ENCODE data around the gene ARHGAP21. TPM values are rescaled to one million over a fixed set of nuclear protein-coding genes. Genes with fewer than 3 reads are reported as not detected.

ARHGAP21 gene
- total RNA-seq, 1 experiment from 2014 or later: 16.2 TPM

GRCh38 chr10:24574161-24574560 is 149.5 kb downstream of the ARHGAP21 start:
- DNase-seq (ENCODE audit: low spot score): no peak

- DNase-seq (ENCODE audit: low spot score): no peak
Measured at GRCh38 chr10:24571870-24572450, 151.7 kb downstream of the ARHGAP21 start.

DNA sequence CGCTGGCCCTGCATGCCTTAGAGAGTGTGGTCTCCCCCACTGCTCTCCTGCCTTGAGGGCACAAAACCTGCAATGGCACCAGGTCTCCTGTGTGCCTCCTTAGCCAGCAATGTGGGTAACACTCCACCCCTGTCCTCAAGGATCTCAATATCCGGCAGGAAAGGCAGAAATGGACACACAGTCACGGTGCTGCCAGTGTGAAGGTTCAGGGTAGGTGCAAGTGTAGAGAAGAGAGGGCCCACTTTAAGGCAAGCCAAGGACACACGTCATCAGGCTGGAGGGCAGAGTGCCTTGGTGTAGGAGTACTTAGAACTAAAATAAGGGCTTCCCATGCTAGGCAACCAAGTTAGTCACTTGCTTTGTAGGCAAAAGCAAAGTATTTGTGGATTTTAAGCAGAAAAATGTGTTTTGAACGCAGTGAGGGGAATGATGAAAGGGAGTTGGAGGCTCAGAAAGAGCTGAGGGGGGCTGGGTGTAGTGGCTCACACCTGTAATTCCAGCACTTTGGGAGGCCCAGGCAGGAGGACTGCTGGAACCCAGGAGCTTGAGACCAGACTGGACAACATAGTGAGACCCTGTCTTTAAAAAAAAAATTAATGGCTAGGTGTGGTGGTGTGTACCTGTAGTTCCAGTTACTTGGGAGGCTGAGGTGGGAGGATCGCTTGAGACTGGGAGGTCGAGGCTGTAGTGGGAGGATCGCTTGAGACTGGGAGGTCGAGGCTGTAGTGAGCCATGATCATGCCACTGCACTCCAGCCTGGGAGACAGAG is 152.8 kb downstream of the ARHGAP21 start:
- DNase-seq (ENCODE audit: low spot score): no peak

DNA sequence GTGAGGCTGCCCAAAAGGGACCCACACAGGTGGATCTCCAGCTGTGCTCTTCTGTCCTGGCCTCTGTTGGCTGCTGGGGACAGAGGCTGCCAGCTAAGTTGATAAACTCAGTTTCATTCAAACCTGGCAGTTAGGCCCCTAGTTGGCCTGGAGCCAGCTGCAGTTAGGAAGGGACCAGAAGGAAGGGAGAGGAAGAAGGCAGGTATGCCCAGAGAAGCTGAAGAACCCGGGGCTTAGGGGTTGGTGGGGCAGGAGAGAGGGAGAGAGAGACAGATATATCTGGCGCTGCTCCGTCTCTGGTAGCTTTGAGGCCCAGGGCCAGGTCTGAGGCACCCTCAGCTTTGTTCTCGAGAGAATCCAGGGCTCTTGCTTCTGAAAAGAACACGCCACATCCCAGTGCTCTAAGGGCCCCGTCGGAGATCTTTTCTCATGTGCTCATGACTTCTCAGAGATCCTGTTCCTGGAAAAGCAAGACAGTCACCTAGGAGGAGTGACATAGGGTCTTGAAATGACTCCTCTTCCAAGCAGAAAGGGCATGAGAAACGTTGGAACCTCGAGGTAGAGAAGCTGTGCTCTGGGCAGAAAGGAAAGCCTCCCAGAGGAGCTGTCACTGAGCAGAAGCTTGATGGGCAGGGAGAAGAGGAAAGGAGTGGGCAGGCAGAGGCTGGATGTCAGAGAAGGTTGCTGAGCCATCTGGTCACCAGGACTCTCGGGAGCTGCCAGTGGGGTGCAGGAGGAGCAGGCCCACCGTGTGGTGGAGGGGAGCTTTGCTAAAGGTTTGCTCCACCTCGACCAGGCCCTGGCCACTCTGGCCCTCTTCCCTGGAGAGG is 153.6 kb downstream of the ARHGAP21 start:
- no peak for DNase-seq (ENCODE audit: low spot score)

DNA sequence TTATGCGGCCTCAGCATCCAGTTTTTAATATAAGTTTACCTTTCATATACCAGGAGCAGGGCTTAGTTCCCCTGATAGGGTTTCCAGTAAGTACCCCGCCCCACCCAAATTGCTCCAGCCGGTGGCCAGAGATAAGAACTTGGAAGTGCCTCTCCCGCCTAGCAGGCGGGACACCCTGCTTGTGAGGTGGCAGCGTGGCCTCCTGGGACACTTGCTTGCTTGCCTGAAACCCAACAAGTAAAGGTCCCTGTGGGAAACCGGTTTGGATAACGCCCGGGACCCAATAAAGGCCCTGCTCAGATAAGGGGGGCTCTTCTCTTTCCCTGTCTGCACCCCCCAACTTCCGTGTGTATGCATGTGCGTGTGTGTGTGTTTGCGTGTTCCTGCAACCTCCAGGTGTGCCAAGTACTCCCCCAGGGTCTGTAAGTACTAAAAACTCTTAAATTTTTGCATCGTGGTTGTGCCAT is 154.3 kb downstream of the ARHGAP21 start:
- no peak for DNase-seq (ENCODE audit: low spot score)

DNA sequence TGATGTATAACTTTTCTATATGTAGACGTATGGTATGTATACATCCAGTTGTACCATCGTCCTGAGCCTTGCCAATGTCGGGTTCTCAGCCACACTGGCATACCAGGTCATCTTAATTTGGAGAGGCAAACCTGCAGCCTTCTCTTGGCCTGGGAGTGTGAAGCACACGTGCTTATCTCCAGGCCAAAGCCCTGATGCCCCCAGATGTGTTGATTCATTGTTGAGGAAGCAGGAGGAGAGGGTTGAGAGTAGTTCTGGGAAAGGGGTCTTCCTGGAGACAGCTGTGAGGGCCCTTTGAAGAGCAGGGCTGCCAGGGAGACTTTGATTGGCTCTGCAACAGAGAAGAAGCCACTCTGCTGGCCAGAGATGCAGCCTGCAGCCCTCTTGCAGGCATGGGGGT is 155.6 kb downstream of the ARHGAP21 start:
- DNase-seq (ENCODE audit: low spot score): no peak

- peak; percentile 21 for DNase-seq (ENCODE audit: low spot score)
Measured at GRCh38 chr10:24561453-24561852, 162.2 kb downstream of the ARHGAP21 start.

DNA sequence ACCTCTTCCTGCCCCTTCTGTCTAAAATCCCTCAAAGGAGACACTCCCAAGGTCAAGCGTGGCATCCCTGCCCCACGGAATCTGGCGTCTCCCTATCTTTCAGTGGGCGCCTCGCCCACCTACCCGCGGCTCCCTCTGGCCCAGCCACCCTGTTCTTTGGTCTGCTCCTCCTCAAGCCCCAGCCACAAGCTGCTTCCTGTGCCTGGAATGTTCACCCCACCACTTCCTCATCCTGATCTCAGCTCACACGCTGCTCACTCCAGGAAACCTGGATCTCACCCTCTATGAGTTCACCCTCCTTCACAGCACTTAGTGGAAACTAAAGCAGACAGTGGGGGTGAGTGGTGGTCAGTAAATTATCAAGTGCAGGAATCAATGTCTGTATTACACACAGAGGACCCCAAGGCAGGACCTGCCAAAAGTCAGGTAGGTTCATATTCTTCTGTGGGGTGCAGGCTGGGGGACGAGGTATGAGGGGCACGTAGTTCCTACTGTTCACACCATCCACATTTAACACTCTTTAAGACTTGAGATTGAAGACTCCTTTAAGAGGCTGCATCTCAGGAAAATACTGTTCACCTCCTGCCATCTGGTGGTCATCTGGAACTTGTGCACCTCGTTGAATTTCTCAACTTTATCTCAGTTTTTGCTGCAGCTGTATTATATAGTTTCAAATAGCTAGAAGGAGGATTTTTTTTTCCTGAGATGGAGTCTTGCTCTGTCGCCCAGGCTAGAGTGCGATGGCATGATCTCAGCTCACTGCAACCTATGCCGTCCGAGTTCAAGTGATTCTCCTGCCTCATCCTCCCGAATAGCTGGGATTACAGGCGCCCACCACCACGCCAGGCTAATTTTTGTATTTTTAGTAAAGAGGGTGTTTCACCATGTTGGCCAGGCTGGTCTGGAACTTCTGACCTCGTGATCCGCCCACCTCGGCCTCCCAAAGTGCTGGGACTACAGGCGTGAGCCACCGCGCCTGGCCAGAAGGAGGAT is 166.6 kb downstream of the ARHGAP21 start:
- DNase-seq (ENCODE audit: low spot score): peak; percentile 56

DNA sequence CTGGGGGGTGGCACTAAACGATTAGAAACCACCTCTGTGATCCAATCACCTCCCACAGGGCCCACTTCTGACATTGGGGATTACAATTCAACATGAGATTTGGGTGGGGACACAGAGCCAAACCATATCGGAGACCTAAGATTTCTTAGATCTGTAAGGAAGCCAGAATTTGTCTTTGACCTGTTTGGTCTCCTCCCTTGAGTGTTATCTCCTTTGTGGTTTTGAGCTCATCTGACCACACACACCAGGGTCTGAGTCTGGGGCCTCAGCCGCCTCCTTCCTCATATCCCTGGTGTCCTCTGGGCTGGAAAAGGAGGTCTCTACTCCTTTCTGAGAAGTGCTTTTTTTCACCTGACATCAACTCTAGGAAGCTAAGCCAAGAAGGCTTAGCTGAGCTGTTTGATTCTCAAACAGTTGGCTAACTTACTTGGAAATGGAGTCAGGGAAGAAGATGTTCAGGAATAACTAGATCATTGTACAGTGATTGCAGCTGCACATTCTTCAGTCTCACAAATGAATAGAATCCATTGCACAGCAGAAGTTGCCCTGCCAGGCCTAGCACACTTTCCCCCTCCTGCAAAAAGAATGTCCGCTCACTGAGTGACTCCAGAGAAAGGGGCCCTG is 167.4 kb downstream of the ARHGAP21 start:
- no peak for DNase-seq (ENCODE audit: low spot score)

DNA sequence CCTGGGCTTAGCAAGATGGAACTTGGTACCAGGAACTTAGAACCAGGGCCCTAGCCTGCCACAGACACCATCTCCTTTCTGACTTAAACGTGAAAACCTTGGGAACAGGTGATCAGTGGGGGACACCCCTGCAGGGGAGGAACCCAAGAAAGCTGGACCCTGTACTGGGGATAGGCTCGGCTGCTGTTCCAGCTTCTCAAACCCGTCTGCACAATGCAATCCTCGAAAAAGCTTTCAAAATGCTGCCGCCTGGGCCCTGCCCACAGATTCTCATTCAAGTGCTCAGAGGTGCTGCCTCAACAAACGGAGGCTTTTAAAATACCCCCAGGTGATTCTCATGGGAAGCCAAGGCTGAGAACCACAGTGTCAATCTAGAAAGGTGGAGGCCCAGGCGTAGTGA is 169.7 kb downstream of the ARHGAP21 start:
- no peak for DNase-seq (ENCODE audit: low spot score)

DNA sequence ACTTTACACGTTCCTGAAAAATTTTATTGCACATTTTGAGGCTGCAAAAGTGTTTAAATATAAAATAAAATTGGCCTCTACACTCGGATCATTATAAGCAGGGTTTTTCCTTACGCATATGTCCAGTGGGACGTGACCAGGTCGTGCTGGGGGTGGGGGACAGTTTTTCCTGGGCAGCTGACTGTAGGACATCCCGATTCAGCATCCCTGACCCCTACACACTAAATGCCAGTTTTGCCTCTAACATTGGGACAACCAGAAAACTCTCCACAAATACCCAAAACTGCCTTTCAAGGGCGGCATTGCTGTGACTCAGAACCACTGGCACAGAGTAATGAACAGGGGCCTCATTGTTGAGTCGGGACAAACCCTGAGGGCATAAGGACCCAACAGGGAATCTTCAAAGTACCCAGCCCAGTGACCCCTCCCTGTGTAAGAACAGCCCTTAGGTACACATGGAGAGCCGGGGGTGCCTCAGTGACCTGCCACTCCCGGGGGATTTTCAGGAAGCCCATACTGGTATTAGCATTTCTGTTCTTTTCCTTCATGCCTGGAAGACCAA is 170.6 kb downstream of the ARHGAP21 start:
- DNase-seq (ENCODE audit: low spot score): no peak

- DNase-seq (ENCODE audit: low spot score): peak; percentile 7
Measured at GRCh38 chr10:24552346-24553016, 171.2 kb downstream of the ARHGAP21 start.

- DNase-seq (ENCODE audit: low spot score): no peak
Measured at GRCh38 chr10:24551161-24551560, 172.5 kb downstream of the ARHGAP21 start.

DNA sequence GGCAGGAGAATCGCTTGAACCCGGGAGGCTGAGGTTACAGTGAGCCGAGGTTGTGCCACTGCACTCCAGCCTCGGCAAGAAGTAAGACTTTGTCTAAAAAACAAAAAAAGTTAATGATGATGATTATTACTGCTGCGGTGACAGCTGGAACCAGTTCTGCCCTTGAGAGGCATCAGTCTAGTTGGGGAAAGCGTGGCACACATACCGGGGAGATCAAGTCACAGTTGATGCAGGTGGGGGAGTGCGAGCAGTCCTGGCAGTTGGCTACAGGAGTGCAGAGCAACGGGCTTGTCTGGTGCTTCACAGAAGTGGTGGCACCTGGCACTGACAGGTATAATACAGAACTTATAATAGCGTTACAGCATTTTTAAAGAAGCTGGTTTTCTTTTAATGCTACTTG is 173.0 kb downstream of the ARHGAP21 start:
- DNase-seq (ENCODE audit: low spot score): no peak

GRCh38 chr10:24545585-24545984 is 178.1 kb downstream of the ARHGAP21 start:
- no peak for DNase-seq (ENCODE audit: low spot score)

GRCh38 chr10:24544776-24545175 is 178.9 kb downstream of the ARHGAP21 start:
- no peak for DNase-seq (ENCODE audit: low spot score)

DNA sequence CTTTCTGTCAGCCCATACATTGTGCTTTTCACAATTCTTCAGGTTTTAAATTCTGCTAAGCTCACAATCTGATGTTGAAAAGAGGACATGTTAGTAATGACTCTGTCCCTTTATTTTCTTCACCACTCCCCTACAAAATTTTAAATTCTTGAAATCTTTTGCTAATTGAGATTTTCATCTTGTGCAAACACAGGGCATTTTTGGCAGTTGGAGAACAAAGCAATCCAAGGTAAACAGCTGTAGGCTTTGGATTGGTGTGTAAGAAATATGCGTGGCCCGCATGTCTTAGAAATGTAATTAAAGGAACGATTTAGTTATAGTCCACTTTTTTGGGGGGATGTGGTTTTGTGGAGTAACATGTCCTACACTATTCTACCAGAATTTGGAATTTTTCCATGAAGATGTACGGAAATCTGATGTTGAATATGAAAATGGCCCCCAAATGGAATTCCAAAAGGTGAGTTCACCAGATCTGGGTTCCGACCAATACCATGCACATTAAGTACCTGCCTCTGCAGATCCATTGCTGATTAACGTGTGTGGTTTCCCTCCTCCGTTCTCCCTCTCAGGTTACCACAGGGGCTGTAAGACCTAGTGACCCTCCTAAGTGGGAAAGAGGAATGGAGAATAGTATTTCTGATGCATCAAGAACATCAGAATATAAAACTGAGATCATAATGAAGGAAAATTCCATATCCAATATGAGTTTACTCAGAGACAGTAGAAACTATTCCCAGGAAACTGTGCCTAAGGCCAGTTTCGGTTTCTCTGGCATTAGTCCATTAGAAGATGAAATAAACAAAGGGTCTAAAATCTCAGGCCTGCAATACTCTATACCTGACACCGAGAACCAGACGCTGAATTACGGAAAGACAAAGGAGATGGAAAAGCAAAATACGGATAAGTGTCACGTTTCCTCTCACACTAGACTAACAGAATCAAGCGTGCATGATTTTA is 181.1 kb downstream of the ARHGAP21 start:
- DNase-seq (ENCODE audit: low spot score): no peak

DNA sequence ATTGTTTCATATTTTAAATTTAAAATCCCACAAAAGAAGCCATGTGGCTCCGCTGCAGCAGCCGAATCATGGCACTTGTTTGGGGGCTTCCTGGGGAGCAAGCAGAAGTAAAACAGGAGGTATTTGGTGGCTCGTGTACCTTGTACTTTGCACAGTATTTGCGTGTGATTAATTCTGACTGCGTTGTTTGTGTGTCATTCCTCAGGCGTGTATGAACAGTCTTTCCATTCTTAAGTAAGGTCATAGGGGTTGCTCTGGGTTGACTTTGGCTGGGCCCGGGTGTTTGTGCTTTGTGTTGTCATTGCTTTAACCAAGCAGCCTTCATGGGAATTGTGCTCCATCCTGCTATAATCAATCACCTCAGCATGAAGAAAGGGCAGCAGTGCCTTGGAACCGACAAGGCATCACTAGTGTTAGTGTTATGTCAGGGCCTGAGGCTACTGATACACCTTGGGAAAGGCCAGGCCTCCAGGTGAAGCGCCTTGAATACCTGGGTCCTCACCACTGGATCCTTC is 182.4 kb downstream of the ARHGAP21 start:
- no peak for DNase-seq (ENCODE audit: low spot score)

GRCh38 chr10:24536636-24537035 is 187.1 kb downstream of the ARHGAP21 start:
- DNase-seq (ENCODE audit: low spot score): no peak
